ENCODE measurements around the gene TNC.

TNC gene

DNA sequence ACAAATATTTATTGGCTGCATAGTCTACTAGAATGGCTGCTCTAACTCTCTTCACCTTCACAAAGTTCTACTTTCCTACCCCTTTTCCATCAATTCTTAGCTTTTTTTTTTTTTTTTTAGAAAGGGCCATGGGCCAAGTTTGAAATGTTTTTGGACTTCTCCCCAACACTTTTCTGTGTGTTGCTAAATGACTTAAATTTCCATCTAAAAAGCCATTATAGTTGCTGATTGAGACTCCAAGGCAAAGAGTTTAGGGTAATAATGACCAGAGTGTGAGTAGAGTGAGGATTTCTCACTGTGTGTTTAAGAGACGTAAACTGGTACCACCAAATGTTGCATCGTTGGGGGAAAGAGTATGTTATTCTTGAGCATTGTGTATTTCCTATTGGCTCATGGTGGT, 24.4 kb downstream of the TNC start:
- no peak for DNase-seq

DNA sequence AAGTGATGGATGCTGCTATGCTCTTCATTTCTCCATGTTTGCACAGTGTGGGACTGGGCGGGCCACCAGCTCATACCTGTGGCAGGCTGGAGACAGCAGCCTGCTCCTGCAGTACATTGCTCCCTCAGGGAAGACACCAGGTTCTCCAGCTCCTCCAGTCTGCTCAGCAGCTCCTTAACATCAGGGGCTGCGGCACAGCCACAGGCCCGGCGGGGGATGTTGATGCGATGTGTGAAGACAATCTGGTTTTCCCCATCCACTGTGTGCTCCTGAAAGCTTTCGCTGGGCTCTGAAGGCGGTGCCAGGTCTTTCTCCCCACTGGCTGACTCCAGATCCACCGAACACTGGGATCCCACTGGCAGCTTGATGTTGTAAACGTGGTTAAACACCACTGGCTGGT, 27.5 kb downstream of the TNC start:
- no peak for DNase-seq

DNA sequence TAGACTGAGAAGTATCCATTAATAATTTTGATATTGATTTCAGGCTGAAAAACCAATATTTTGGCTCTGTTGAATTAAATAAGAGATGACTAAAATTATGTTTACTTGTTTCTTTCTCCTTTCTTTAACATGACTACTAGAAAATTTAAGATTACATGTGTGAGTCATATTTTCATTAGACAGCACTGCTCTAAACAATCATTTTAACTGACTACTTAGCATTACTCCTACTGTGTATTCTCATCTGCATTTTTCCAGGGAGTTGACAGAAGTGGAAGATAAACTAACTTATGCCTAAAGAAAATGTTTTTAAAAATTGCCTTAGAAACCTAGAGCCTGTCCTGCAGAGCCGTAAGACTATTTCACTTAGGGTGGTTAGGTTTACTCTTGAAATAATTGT, 29.1 kb downstream of the TNC start:
- no peak for DNase-seq

DNA sequence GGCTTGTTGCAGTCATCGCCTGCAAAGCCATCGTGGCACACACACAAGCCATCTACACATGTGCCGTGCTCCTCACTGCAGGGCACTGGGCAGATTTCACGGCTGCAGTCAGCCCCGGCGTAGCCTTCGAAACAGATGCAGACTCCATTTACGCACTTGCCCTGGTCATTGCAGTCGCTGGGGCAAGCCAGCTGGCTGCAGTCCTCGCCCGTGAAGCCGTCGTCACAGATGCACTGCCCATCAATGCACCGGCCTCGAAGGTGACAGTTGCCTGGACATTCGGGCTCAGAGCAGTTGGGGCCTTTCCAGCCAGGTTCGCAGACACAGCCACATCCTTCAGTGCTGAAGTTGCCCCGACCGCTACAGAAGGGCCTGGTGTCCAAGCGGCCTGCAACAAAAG, 31.1 kb downstream of the TNC start:
- no peak for DNase-seq

DNA sequence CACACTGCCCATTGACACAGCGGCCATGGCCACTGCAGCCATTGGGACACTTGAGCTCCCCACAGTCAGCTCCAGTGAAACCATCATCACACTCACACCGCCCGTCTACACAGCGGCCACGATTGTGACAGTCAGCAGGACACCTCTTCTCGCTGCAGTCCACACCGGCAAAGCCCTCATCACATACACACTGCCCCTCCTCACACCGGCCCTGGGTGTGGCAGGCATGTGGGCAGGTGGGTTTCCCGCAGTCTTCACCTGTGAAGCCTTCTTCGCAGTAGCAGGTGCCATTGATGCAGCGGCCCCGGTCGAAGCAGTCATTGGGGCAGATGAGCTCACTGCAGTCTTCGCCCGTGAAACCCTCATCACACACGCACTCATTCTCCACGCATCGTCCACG, 31.5 kb downstream of the TNC start:
- DNase-seq: no peak

DNA sequence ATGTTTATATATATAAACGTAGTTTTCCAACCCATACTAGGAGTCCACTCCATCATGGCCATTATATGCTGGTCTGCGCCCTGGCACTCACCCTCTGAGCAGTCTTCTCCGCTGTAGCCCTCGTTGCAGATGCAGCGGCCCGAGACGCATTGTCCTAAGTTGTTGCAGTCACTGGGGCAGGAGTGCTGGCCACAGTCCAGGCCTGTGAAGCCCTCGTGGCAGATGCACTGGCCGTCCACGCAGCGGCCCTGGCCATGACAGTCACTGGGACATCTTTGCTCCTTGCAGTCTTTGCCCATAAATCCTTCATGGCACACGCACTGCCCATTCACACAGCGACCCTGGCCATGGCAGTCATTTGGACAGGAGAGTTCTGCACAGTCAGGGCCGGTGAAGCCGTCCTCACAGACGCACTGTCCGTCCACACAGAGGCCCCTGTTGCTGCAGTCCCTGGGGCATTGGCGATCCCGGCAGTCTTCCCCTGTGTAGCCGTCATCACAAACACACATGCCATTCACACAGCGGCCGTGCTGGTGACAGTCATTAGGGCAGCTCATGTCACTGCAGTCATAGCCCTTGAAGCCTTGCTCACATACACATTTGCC, 32.1 kb downstream of the TNC start:
- no peak for DNase-seq

DNA sequence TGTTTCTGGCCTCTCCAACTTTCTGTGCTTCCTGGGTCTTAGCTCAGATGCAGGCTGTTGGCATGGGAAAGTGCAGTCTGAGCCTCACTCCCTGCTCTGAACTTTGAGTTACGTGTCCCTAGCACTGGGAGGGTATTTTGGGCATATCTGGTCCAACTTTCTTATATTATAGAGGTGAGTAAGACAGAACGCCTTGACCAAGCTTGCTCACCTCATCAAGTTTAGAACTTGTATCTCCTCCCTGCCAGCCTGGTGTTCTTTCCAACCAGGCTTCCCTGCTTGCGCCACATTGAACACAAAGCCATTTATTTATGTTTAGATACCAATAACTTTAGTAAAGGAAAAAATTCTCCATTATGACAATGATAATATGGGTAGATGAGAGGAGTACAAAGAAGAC, 33.2 kb downstream of the TNC start:
- DNase-seq: no peak

DNA sequence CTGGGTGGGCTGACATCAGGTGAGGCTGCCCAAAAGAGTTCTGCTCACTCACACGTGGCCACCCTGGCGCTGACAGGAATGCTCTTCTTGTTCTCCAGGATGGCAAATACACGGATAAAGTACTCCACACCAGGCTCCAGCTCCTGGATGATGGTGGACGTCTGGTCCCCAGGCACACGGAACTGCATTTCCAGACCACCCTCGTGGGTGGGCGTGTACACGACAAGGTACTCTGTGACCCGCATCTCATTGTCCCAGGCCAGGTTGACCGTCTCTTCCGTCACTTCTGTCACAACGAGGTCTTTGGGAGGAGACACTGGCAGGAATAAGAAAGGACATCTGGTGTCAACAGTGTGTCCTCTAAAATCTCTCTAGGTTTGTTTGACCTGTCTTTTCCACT, 33.8 kb downstream of the TNC start:
- DNase-seq: no peak

DNA sequence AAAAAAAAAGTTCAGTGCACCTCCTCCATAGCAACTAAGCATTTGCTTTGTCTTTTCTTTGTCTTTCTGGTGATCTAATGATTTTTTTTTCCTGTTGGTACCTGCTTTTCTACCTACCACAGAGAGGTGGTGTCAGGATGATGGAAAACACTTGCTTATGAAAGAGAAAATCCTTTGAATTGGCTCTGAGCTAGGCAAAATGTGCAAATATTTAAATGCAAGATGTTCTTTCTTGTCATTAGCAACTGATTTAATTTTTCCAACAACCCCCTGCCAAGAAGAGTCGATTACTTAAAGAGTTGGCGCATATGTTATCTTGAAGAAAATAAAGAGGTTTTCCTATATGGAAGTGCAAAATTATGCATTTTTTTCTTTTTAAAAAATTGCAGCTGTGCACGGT, 37.7 kb downstream of the TNC start:
- no peak for DNase-seq

DNA sequence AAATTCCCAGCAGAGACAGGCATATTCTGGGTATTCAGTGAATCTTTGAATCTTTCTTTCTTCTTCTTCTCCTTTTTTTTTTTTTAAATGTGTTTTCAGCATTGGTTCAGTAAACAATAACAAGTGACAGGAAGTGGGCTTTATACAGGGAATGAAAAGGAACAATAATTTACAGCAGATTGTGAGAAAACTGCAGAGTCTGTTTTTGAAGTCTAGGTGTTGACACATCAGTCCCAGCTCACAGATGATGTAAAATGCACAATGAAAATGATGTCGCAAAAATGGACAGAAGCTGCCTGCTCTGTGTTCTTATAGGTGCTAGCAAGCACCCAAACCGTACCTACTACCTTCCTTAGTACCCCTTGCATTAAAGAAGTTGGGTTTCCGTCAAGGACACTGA, 38.8 kb downstream of the TNC start:
- DNase-seq: no peak

DNA sequence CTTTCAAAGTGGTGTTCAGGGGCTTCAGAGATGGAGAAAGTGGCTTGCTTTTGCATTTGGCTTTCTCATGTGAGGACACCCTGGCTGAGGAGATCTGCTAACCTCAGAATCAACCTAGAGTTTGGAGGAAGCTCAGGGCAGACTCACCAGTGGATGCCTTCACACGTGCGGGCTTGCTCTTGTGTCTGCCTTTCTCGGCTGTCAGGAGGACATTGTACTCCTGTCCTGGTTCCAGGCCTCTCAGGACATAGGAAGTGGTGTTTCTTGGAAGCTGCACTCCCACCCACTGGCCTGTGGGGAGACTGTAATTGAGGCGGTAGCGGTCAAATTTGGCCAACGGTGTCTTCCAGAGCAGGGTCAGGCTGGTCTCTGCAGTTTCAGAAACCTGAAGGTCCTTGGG, 44.5 kb downstream of the TNC start:
- no peak for DNase-seq

DNA sequence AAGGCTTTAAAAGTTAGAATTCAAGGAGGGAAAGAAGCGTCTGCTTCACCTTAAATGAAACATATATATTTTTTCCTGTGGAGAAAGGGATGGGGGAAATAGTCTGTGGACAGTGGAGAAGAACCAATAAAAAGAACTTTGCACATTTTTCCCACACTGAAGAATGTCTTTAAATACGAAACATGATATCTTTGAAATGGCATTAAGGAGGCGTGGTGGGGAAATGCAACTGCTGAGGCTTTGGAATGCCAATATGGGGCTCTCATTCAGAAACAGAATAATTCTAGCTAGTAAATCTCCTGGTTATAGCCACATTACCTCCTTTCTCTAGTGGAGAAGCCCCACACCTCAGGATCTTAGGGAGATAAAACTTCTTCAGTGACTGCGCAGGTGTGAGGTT, 46.8 kb downstream of the TNC start:
- DNase-seq: no peak

DNA sequence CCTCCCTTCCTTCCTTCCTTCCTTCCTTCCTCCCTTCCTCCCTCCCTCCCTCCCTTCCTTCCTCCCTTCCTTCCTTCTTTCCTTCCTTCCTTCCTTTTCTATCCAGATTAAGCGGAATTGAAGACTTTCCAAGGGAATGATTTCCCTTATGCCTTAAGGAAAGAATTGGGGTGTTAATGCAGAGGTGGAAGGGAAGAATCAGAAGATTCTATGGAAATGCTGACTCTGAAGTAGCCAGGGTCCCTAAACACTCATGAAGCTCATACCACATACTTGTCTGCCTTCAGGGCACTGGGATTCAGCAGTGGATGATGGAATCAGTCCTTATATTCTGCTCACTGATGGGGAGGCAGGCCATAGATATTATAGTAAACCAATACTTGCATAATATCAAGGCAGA, 48.2 kb downstream of the TNC start:
- no peak for DNase-seq

DNA sequence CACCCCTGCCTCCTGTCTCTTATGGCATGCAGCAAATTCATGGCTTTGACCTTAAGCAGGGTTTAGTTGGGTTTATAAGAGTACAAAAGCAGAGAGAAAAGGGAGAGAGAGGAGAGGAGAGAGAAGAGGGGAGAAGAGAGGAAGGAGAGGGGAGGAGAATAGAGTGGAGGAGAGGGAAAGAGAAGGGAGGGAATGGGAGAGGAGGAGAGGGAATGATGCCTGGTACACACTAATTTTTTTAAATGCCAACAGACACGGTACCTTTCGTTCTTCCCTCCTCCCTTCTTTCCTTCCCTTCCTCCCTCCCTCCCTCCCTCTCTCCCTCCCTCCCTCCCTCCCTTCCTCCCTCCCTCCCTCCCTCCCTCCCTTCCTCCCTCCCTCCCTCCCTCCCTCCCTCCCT, 48.7 kb downstream of the TNC start:
- DNase-seq: no peak

DNA sequence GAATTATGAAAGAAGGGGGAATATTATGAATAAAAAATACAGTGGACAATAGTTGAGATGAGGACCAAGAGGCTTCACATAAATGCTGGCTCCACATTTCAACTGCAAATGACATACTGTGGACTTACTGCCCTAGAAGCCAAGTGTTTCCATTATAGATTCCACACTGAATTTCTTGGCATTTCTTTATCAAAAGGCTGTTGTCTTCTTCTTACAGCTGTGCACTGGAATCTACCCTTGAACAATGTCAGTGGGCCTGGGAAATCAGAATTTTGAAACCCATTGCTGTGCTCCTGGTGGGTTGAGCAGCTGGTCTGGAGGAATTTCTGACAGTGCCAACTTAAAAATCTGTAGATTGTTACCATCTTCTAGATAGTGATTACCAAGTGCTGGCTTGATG, 49.9 kb downstream of the TNC start:
- no peak for DNase-seq

DNA sequence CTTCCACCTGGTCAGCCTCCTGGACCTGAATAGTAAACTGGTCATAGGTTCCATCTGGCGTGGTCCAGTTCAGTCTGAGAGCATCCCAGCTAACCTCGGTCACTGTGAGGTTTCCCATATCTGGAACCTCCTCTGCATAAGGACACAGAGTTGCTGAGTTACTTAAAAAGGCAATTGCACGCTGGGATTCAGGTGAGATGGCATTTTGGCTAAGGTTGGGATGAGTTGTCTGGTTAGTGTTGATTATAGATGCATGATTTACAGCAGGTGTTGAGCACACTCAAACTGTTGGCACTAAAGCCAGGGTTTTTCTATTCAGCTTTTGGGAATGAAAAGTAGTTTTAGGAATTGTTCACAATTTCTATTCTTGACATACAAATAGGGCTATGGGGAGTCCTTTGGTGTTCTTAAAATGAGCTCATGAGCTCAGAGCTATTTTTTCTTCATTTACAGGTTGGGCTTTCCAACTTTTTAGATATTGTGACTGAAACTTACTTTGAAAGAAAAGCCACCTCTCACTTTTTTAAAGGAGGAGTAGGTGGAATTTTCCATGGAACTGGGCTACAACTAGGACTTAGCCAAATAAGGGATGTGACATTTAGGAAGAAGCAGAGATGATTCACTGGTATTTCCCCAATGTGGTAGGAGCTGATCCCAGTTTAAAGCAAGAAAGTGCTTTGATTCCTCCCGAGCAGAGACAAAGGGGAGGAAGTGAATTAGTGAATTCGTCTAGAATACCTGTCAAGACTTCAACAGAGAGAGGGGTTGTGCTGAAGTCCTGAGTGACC, 54.7 kb downstream of the TNC start:
- DNase-seq: no peak

DNA sequence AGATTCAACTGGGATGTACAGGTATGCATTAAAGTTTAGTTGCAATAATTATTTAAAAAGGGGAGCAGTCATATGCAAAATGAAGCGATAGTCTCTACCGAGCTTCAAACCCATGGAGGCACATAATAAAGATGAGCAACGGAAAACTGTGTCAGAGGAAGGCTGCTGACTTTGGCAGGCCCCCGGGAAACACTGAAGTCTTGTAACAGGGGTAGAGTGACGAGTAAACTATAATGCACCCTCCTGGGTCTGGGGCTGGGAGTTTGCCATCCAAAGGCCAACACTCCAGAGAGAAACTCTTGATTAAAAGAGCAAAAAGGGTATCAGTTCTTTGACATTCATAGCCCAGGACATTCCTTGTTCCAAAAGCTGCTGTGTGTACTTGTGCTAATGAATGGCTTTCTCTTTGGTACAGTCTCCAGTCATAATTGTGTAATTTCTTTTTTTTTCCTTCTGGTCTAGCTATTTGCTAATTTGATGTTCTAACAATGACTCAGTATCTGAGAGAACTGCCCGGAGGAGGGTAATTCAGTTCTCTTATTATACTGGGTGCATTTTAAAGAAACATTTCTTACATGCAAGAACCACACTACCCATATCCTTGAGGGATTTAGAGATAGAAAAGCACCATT, 59.2 kb downstream of the TNC start:
- no peak for DNase-seq

DNA sequence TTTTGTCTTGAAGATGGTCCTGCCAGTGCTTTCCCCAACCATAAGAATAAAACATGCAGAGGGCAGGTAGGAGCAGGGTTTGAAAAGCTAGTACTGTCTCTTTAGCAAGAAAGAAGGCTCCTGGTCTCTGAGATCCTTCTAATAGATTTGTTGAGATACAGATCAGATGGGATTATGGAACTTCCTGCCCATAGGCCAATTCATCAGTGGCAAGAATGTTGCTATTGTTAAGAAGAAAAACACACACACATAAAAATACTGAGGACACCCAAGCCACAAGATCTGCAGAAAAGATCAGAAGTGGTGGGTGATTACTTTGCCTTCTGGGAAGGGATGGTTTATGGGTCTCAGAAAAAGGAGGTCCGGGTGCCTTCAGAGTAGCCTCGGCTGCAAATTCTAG, 59.8 kb downstream of the TNC start:
- DNase-seq: no peak

DNA sequence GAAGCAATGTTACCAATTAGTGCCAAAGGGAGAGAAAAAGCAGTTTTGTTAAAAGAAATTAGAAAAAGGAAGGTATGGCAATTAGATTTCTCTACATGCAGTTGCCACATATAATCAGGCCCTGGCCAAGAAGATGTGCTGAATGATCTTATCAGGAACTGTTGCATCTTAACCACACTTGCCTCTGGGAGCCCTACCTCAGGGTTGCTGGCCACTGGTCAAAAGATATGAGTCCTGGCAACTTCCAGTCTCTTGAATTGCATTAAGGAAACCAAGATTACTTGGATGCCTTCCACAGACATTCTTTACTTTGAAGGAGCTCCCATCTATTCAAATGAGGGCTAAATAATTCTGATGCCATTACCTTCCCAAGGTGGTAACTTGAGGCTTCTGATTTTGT, 60.4 kb downstream of the TNC start:
- no peak for DNase-seq

DNA sequence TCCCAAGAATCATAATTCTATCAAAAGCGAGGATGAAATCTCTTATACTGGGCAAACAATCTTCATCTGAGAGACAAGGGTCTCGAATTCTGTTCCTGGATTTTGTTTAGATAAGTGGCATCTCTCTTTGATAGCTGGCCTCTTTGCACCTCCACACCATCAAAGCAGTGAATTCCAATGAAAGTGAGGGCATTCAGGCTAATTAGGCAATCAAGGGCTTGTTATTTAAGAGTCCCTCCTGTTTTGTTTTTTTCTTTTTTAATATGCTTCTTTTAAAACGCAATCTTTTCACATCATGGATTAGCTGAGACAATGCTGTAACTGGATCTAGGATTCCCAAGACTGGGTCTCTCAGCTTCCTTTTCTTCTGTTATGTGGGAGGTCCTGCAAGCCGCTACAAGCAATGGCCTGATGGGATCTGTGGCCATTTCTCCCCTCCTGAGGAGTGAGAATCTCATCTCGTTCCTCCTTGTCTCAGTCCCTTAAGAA, 67.9 kb downstream of the TNC start:
- DNase-seq: no peak

DNA sequence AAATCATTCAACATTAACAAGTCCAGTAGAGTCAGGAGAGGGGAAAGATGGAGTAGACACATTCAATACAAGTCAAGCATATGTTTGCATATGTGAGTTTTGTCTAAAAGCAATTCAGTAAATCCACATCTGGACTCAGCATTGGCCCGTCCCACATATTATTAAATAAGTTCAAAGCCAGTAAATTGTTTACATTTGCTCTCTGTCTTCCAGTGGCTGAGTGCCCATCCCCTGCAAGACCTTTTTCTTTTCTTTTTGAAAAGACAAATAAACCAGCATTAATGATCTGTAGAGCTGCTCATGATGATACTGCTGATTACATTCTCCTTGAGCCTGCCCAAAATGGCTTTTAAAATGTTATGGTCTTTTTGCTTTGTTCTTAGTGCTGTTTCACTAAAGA, 71.1 kb downstream of the TNC start:
- no peak for DNase-seq

DNA sequence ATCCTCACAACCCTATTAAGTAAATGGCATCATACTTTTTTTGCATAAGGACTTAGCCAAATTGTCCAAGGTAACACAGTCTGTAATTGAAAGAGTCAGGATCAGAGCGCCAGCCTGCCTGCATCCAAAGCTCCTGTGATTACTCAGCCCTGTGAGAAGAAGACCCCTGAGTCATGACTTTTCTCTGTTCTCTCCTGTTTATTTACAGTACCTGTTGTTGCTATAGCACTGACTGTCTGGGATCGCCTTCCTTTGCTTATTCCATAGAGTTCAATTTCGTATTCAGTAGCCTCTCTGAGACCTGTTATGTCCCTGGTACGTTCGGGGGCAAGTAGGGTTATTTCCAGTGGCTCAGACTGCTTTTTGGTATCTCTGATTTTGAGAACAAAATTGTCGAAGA, 71.8 kb downstream of the TNC start:
- no peak for DNase-seq

DNA sequence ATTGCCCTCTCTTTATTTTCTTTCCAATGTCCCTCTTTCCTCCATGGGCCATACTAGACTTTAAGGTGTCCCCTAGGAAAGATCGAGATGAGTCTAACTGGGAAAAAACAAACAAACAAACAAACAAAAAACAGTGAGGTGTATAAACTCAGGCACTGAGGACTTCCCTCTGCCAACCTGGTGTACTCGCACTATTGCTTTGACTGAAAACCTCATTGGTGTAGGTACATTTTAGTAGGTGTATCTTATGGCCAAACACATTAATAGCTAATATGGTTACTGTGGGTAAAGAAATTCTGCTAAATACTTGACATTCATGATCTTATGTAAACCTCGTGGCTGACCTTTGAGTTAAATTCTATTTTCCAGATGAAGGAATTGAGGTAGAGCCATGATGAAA, 74.3 kb downstream of the TNC start:
- DNase-seq: no peak

DNA sequence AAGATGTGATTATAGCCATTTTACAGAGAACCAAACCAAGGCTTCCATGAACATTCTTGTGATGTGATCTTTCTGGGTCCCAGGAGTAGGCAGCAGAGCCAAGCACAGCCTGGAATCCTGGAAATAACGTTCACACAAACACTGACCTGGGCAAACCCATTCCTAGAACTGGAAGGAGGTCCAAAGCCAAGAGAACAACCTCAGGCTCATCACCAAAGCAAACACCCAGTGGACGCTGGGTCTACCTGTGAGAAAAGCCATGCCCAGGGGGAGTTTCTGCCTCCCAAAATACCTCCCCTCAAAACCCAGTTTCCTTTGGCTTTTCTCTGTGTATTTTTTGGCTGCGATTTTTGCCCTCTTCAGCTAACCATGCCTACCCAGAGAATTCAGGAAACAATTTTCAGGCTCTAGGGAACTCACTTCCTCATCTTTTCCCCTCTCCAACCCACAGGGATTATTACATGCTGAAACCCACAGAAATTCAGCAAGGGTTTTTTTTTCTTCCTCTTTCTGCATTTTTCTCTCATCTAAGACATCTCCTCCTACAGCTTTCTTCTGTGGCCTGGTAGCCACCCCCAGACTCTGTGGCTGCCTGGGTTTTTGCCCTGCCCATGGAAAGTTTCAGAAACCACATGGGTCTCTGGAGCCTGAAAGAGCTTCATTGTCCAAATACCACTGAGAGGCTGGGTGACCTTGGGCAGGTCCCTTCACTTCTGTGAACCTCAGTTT, 75.0 kb downstream of the TNC start:
- no peak for DNase-seq
